ENCODE measurements around the gene INPP5D.
"Not testable (repeated sequence)": the region's sequence is repeated elsewhere in the genome, so short reads cannot be mapped to it uniquely, and the experiment has no call there.

INPP5D gene

DNA sequence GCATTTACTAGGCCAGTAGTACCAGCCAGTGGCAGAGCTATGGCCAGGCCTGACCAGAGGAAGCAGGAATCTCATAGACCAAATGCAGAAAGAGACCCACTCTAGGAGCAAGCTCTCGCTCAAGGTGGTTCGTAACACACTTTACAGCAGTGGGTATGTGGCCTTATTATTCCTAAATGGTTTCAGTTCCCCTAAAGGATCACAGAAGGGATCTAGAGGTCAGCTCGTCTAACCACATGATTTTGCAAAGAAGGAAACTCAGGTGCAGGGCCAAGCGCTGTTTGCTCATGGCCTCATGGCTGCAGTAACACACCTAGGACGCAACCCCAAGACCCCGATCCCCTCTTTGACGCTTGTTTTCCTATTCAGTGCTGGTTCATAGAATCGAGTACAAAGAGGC lies 125.8 kb downstream of the INPP5D start:
- DNase-seq = no peak

DNA sequence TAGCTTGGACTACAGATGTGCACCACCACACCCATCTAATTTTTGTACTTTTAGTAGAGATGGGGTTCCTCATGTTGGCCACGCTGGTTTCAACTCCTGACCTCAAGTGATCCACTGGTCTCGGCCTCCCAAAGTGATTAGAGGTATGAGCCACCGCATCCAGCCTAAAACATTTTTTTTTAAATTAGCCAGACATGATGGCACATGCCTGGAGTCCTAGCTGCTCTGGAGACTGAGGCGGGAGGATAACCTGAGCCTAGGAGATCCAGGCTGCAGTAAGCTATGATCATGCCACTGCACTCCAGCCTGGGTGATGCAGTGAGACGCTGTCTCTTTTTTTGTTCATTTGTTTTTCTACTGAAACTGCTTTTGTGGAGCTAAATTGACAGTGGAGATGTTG lies 126.7 kb downstream of the INPP5D start:
- DNase-seq = no peak

DNA sequence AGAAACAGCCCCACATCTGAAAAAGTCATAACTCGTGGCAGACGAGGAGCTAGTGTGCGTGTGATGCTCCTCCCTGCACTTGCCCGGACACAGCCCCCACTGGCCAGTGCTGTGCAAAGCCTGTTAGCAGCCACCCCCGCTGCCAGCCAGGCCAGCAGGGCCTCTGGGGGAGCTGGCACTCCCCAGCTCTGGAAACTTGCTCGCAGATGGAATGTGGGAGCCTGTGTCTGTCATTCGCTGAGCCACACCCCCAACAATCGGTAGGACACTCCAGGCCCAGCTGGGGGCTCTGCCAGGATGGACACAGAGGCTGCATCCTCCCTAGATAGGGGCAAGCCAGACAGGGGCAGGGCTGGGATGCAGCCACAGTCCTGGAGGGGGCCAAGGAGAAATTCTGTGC lies 128.9 kb downstream of the INPP5D start:
- no peak for DNase-seq

DNA sequence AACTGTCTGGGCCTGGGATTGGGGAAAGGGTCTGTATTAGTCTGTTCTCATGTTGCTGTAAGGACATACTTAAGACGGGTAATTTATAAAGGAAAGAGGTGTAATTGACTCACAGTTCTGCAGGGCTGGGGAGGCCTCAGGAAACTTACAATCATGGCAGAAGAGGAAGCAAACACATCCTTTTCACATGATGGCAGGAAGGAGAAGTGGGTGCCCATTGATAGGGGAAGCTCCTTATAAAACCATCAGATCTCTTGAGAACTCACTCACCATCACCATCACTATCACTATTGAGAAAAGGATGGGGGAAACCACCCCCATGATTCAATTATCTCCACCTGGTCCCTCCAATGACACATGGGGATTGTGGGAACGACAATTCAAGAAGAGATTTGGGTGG lies 130.9 kb downstream of the INPP5D start:
- not testable (repeated sequence) for DNase-seq

DNA sequence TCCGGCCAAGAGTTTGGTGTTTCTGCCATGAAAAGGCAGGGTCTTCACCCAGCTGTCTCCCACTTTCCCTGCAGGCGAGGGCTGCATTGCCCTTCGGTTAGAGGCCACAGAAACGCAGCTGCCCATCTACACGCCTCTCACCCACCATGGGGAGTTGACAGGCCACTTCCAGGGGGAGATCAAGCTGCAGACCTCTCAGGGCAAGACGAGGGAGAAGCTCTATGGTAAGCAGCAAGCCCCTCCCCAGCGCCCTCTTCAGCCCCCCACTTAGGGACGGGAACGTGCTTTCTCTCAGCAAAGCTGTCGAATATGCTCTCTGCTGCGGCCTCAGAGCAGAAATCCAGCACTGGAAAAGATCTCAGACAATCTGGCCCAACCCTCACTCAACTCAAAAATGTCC lies 133.6 kb downstream of the INPP5D start:
- no peak for DNase-seq

DNA sequence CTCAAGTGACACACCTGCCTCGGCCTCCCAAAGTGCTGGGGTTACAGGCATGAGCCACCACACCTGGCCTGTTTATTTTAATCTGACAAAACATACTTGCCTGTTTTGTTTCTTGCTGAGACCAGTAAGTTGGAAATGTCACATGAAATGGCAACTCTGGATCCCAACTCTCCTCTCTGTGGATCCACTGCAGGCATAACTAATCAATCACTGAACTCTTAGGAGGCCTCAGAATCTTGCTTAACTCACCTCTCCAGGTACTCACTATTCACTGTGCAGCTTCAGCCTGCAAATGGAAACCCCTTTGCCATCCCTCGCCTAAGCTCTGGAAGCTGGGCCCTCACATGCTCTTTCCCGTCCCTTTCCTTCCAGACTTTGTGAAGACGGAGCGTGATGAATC lies 134.9 kb downstream of the INPP5D start:
- DNase-seq = no peak

DNA sequence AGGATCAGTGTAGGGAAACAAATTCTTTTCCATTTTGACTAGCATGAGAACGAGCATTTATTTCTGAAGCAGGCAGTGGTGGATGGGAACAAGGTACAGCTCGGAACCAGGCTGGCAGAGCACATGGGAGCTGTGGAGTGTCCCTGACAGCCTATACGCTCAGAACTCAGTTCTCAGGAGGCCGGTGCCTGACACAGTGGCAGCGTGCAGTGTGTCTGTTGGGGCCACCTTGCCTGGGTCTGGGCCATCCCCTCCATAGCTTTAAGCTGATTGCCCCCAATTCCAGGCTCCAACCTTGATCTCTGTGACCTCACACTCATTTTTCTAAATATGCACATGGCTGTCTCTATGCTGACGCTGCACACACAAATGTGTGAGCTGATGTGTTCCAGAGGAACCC lies 136.9 kb downstream of the INPP5D start:
- no peak for DNase-seq

DNA sequence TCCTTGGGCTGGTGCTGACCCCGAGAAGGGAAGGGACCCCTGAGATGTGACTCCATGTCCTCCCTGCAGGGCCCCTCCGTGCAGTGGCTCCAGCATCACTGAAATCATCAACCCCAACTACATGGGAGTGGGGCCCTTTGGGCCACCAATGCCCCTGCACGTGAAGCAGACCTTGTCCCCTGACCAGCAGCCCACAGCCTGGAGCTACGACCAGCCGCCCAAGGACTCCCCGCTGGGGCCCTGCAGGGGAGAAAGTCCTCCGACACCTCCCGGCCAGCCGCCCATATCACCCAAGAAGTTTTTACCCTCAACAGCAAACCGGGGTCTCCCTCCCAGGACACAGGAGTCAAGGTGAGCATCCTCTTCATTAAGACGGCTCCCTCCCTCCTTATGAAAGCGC lies 137.9 kb downstream of the INPP5D start:
- DNase-seq = no peak

DNA sequence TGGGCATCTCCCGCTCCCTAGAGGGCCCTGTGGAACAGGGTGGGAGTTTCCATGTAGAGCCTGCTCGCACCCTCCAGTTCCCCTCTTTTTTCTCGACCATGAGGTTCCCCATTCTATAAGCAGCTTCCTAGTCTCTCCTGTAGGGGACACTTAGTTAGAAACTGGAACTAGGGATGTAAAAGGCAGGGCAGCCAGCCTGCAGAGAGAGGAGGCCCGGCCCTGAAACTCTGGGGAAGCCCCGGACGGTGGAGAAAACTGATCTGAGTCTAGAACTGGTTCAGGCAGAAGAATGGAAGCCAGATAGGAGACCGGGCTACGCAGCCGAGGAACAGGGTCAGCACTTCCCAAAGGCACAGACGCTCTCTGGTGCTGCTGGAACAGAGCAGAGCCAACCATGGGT lies 139.7 kb downstream of the INPP5D start:
- no peak for DNase-seq

DNA sequence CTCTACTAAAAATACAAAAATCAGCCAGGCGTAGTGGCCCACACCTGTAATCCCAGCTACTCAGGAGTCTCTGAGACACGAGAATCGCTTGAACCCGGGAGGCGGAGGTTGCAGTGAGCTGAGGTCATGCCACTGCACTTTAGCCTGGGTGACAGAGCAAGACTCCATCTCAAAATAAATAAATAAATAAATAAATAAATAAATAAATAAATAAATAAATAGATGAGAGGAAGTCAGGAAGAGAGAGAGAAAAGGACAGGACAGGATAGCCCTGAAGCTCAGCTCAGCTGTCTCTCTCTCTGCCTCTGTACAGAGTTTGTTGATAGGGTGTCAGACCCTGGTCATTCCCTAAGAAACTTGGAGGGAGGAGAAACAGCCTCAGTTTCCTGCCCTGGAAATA lies 140.6 kb downstream of the INPP5D start:
- not testable (repeated sequence) for DNase-seq

DNA sequence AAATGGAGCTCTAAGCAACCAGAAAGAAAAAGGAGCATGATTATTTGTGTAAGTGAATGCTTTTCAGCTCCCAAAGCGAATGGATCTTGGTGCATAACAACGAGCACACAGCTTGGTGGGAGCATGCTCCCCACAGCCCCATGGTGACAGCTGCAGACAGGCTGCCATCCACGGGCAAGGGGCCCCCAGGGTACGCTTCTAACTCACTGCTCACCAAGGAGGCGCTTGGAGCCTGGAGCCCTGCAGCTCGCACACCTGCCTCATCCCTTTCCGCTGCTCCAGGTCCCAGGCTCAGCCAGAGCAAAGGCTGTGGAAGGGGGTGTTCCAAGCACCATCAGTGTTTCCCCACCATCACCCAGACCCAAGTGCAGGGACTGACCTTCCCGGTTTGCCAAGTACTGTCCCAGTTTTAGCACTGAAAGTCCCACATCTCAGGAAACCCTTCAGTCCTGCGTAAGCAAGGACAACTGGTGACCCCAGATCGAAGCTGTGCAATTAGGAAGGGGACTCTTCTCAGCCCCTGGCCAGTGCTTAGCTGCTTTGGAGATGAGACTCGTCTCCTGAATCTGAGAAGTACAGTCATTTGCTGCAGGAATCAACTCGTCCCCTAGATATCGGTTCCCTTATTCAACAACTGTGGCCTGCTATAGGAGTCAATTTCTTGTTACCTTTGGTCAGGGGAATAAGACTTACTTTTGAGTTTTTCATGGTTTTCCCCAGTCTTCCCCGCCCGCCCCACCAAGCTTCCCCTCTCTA lies 141.3 kb downstream of the INPP5D start:
- no peak for DNase-seq

DNA sequence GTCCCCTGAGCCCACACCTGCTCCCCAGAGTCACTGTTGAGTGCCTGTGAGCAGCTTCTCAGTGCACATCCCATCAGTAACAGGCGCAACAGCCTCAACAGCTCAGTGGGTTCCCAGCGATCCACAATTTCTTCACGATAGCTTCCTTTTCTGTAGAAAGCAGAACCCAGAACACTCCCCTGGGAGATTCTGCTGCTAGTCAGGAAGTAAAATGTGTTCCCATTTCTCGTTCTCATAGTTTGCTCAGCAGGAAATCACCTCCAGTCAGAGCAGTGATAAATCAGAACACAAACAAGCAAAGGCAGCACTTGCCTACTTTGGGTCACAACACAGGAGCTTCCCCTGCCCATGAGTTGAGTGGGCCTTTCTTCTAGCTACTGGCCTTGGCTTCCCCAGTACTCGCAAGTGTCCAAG lies 142.4 kb downstream of the INPP5D start:
- DNase-seq = no peak

DNA sequence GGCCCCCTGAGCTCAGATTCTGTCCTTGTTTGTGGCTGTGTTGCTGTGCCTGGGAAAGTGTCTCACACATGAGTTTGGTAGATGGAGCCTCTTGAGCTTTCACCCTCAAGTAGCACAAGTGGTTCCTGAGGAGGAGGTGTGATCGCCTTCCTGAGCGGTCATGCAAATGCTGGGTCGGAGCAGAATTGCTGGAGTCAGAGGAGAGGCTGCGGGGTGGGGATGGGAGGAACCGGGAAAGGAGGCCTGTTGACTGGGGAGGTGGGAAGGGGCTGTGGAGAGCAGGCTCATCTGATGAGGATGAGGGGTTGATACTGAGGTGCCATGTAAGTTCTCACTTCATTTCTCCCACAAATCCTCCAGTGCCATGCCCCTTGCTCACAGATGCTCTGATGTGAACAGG lies 142.9 kb downstream of the INPP5D start:
- DNase-seq = no peak

DNA sequence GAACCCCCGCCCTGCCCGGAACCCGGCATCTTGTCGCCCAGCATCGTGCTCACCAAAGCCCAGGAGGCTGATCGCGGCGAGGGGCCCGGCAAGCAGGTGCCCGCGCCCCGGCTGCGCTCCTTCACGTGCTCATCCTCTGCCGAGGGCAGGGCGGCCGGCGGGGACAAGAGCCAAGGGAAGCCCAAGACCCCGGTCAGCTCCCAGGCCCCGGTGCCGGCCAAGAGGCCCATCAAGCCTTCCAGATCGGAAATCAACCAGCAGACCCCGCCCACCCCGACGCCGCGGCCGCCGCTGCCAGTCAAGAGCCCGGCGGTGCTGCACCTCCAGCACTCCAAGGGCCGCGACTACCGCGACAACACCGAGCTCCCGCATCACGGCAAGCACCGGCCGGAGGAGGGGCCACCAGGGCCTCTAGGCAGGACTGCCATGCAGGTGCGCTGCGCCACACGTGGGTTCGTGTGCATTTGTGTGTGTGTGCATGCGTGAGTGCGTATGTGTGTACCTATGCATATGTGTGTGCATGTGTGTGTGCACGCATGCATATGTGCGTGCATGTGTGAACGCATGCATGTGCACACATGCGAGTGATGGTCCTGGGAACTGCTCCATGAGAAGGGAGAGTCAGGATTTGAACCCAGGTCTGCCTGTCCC lies 144.3 kb downstream of the INPP5D start:
- no peak for DNase-seq

DNA sequence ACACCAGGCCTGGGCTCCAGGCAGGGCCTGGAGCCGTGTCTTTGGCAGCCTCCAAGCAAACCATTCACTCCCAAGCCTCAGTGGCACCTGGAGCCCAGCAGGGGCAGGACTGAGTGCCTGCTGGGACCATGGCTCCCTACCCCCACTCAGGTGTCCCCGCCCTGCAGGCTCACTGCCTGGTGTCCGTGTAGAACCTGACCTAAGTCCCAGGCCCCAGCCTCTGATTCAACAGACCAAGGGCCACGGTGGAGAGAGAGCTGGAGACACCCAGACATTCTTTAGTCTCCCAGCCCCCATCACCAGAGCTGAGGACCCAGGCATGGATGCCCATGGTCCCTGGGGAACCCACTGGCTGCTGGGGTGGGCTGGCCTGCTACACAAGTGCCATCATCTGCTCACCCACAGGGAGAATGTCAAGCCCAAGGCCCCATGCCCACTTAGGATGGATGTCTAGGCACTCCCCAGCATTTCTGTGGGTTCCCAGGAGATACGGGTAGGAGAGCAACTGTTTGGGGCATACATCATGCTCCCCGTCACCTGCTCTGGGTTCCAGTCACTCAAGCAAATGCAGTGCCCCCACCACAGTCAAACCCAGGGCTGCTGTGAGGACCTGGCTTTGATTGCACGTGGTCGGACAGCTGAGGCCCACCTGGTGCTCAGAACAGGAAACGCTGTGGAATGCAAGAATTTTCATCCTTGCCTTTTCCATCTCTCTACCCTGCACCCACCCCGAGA lies 148.4 kb downstream of the INPP5D start:
- DNase-seq = no peak

DNA sequence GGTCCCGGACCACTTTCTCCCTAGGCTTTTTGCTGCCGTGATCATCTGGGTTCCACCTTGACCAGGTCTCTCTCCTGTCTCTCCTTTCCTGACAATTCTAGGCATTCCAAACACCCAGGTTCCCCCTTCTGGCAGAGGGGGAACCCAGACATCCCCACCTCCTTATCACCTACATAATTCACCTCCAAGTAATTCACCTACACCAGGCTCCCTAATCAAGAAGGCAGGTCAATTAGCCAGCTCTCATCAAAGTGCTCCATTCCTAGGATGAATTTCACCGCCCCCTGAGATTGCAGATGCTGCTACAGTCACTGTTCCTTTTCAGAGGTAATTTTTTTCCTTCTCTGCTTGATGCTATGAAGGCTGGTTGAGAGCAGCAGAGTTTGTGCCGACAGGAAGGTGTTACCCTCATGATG lies 149.0 kb downstream of the INPP5D start:
- no peak for DNase-seq

DNA sequence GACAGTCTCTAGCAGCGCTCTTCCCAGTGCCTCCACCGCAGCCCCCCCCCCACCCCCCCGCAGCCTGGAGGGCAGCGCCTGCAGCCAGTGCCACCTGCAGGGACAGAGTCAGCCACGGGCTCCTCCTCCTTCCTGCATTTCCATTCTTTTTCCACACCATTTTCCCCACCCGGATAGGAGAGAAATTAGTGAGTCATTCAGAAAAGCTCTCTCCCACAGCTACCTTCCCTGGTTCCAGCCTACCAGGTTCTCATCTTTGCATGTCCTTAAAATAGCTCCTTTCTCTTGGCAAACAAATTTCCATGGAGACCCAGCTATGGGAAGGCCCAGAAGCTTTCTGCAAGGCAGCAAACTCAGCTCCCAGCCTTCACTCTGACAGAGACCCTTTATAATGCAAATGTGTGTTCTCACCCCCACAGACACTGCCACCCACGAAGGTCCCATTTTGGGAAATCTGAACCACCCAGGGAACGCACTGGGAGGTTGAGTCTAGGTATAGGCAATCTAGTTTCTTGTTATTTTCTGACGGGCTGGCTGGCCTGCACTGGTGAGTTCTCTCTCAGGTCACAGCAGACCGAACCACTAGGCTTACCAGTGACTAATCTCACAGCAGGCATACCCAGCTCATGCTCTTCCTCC lies 149.5 kb downstream of the INPP5D start:
- no peak for DNase-seq

DNA sequence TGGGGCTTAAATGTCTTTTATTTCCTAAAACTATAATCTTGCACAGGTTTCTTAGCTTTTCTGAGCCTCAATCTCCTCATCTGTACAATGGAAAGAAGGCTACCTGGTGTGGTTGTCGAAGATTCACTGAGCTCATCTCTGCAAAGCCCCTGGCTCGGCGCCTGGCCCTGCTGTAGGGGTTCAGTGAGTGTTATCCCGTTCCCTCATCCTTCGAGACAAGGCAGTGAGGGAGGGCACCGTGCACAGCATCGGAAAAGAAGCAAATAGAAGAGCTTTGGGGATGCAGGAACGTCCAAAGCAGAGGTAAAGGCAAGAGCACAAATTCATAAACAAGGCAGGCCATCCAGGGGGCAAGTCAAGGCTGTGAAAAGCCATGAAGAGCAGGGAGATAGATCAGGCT lies 150.1 kb downstream of the INPP5D start:
- DNase-seq = no peak

DNA sequence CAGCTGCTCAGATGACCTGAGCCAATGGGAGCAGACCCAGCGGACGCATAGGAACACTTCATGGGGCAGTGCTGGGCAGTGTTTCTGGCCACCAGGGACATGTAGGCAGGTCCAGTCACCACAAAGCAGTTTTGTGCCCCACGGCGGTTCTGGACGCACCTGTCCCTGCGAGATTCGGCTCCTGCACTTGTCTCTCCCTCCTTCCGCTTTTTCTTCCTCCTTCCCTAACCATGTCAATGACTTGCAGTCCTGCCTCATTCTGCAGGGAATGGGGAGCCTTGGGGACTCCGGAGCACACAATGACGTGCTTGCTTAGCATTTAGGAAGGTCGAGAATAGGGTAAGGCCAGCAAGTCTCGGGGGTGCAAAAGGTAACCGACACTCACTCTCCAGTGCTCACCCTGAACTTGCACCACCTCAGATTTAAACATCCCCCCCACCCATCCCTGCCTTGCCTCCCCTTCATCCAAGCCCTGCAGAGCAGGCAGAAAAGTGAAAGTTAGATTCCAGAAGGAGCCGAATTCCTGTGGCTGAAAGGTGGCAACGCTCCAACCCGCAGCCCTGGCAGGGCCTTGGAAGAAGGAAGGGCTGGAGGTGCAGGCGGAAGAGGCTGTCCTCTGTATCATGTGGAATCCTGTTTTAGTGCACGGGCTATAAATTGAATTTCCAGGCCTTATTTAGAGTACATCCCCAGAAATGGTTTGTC lies 150.9 kb downstream of the INPP5D start:
- no peak for DNase-seq

DNA sequence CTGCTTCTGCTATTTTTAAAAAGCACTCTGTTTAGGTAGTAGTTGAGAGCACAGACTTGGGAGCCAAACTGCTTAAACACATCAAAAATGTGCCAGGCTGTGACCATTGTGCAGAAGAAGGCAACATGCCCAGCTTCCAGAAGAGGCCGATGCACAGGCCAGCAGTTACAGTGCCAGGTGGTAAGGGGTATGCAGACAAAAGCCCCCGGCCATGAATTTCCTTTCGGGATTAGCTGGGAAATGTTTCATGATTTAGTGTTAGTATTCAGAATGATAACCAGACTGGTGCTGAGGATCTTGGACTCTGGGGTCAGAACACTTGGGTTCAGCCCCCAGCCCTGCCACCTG lies 151.4 kb downstream of the INPP5D start:
- DNase-seq = no peak

DNA sequence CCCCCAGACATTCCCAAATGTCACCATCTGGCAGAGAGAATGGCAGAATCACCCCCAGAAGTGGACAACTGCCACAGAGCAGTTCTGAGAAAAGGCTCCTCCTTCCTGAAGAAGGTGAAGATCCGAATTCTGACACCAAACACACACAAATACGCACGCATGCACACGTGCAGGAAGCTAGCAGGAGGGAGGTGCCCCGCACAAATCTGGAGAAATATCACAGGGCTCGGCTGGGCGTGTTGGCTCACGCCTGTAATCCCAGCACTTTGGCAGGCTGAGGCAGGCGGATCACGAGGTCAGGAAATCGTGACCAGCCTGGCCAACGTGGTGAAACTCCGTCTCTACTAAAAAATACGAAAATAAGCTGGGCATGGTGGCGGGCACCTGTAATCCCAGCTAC lies 152.9 kb downstream of the INPP5D start:
- no peak for DNase-seq

DNA sequence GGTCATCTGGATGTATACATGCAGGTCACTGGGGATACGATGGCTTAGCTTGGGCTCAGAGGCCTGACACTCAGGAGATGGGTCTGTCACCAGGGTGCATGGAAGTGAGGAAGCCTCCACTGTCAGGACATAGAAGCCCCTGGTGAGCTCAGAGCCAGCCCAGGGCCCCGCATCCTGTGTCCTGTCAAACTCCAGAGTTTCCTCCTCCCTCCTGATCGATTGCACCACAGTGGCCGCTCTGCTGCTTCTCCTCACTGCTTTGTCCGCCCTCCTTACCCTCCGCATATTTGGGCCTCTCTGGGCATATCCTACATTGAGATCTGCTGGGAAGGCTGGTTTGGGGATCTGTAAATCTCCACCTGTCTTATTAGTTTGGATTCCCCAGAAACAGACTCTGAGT lies 153.8 kb downstream of the INPP5D start:
- no peak for DNase-seq

DNA sequence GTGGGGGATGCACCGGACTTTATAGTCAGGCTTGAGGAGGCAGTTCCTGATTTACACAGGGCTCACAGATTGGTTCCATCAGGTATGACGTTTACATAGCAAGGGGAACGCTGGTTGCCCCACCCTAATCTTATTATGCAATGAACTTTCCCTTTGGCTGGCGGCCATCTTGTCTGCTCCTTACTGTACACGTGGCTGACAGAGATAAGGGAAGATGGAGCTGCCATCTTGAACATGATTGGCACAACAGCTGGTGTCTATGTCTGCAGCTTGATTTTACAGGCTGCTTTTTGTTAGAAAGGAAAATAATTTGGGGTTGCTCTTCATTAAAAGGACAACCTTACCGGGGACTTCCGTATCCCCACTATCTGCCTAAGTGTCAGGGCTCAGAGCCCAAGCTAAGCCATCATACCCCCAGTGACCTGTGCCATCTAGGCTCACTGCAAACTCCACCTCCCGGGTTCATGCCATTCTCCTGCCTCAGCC lies 157.8 kb downstream of the INPP5D start:
- DNase-seq = peak; percentile 34

Measured in CD4-positive, alpha-beta T cell treated with Interleukin-15 for 1 hour (primary cell).